Fibroblast of peridontal ligament (primary cell): ENCODE results near the gene TMEM151B.

Experiments
- DNase-seq: peaks from one replicate; pipeline ENCODE4 v3.0.0-alpha.2; 2010; ENCODE audit errors: extremely low read depth

The TMEM151B gene

DNA sequence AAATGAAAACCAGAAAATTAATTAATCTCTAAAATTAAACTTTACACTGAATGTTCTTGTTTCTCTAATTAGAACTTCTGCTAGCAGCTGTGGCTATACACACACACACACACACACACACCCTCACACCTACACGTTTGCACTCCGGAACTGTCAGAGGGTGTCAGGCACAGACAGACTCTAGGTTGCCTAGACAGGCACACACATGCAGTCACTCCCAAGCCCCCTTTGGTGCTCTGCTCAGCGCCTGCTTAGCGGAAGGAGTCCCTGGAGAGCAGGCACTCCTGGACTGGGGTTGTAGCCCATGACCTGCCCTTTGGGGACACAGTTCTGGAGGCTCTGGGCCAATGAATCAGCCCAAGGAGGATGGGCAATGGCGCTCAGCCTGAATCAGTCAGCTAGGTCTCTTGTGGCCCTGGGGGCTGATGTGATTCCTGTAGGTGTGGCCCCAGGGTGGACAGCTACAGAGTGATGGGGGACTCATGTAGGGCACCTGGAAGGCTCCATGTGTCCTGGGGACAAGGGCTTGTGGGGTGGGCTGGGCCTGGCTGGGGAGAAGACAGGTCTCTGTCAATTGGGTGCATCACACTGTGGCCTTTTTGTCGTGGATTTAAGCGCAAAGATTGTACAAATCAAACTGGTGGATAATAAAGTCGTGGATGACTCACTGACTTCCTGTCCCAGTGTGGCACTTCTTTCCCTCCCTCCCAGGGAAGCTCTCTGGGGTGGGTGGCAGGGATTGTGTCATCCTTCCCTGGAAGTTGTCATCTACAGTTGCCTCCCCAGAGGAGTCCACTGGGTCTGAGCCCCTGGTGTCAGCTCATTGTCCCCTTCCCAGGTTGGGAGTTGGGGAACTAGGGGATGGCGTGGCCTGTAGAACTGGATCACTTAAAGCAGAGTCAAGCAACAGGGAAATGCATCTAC is 8.8 kb downstream of the TMEM151B start:
- no peak for DNase-seq

DNA sequence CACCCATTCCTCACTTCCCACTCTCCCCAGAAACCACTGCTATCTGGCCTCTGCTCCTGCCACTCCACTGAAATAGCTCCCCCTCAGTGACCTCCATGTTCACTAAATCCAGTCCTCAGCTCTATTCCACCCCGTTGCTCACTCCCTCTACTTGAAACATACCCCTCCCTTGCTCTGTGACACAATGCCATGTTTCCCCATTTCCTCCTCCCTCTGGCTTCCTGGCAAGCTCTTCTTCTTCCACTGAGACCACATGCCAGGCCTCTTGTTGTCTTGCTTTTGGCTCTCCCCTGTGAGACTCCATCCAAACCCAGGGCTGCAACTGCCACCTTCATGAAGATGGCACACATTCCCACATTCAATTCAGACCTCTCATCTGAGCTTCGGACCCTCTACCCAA is 13.9 kb downstream of the TMEM151B start:
- no peak for DNase-seq

DNA sequence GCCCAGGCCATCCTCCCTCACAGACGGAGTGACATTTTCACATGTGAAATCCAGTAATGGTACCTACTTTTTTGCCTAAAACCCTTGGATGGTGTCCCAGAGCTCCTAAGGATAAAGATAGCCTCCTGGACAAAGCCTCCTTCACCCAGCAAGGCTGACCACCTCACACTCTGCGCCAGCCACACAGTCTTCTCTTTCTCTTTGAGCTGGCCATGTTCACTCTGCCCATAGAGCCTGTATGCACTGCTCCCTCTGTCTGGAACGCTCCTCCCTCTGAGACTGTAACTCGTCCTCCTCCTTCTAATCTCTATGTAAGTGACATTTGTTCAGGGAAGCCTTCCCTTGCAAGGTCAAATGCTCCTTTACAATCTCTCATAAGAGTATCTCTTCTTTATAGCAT is 14.6 kb downstream of the TMEM151B start:
- DNase-seq = no peak

DNA sequence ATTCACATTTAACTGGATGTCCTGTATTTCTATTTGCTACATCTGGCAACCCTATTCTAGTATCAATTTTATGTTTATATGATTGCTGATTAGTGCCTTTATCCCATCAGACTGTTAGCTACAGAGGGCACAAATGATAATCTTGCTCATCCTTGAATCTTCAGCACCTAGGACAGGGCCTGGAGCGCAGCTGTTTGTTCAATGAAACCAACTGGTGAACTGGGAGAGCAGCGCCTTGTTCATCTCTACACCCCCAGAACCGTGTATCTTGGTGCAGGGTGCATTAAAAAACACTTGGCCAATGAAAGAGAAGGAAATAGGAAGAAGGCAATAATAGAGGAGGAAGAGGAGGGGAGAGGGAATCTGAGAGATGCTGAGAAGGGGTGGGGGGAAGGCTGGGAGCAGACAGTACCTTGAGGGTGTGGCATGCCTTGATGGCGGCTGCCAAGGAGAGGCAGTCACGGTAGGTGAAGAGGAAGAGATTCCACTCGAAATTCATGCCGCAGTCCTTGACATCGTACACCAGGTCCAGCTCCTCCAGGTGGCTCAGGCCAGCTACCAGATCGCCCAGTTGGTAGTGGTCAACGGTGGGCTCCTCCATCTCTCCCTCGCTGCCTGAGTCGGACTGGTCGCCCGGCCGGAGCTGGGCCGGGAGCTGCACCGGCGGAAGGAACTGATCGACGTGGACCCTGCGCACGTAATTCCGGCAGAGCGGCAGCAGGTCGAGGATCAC is 15.5 kb downstream of the TMEM151B start:
- peak; percentile 24 for DNase-seq

DNA sequence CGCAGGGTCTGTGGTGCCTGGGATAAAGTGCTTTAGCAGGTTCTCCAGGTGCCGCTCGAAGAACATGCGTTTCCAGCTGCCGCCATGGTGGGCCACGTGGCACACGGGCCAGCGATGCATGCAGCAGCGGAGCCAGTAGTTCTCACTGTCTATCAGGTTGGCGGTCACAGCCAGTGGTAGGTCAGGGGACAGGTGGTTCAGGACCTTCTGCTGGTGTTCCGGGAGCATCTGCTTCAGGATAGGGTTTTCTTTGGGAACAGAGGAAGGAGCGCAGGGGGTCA is 16.0 kb downstream of the TMEM151B start:
- DNase-seq = no peak

DNA sequence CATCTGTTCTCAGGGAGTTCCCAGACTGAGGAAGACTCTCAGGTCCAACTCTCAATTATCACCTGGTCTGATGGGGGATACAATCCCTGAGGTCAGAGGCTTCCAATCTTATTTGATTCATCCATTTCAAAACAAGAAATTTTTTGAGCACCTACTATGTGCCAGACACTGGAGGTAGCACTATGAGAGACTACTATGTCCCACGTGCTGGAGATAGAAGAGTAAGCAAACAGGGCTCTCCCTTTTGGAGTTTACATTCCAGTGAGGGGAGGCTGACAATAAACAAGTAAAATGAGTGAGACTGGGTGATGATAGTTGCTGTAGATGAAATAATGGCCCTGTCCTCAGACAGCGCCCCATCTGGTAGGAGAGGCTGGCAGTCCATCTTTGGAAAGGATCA is 16.5 kb downstream of the TMEM151B start:
- no peak for DNase-seq

DNA sequence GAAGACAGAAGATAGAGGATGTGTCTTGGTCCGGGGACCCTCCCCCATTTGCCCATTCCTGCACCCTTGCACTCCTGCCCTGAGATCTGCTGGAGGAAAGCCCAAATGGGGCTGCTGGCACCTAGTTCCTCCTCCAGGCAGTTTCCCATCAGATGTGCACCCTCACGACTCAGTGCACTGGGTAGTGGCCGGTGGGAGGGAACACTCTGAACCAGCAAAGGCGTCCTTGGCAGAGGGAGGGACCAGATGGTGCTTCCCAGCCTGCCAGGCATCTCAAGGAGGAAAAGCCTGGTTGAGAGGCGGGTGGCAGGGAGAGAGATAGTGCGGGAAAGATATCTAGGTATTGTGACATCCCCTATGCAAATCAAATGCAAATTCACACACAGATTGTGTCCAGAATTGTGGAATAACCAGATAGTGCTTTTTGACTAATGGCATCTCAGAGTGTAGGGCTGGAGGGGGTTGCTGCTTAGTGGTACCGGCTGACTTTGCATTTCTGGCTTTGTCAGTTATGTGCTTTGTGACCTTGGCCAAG is 19.5 kb downstream of the TMEM151B start:
- DNase-seq = no peak

DNA sequence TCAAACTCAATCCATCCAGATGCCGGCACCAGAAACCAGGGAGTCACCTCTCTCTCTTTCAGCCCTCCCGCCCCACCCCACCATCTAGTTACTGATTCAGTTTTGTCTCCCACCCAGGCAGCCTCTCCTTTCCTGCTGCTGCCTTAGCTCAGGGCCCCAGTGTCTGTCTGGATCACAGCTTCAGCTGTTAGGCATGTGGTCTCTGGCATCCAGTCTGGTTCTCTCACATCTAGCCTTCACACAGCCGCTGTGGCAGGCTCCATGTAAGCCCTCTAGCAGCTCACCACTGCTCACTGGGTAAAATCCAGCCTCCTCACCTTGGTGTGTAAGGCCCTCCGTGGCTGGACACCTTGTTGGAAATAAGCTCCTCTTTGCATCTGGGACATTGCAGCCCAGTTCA is 21.6 kb downstream of the TMEM151B start:
- DNase-seq = no peak

DNA sequence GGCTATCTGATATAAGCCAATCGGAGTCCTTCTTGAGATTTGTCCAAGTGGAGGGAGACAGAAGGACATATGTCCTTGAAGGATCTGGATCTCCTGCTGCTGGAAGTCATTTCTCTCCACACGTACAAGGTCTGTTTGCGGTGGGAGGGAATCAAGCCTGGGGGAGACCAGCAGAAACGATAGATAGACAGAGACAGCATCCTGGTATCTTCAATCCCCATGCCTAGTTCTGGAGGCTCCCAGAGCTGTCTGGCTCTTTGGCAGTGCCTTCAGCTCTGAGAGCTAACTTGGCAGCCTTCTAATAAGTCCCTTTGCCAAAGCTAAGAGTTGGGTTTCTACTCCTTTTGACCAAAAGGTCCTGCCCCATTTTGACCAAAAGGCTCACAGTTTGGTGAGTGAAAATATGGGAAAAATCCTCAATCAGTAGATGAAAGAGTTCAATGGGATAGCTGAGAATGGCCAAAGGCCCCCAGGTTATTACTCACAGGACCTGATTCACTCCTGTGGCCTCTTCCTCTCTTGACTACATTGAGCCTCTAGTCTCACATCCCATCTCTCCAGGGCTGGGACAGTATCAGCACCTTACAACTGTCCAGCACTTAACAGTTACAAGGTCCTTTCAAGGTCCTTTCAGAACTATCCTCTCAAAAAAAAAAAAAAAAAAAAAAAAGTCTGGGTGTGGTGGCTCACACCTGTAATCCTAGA is 22.6 kb downstream of the TMEM151B start:
- no peak for DNase-seq

DNA sequence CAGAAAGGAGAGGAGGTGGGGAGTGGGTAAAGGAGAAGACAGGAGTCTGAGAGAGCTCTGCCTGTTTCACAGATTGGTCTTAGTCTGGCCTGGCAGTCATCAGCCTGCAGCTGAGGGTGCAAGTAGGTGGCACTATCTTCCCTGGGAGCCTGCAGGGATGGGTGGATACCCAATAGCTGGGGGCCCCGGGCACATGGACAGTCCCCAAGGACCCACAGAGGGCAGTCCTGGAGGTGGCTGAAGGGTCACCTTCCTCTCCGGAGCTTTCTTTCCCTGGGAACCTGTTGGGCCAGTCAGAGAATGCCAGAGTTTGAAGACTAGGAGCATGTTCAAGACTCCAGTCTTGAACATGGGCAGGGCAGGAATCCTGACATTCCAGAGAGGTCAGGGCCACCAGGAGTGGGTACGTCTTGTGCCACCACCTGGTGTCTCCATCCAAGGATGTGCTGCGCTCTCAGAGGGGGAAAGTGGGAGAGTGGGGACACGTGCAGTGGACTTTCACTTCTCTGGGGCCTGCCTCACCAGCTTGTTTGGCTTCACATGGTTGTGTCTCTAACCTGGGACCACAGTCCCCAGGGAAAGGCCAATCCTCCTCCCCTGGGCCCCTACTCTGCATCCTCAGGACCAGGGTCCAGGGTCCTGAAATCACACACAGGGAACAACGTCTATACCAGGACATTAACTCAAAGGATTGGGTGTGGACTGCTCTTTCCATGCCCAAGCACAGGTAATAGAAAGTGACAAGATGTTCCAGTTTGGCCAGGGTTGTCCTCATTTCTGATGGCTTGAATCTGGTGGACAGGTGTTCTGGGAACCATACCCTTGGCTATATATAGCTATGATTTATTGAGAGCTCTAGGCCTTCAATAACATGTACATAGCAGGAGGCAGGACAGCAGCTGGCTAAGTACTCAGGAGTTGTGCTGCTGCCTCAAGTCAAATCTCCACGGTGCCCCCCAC is 24.9 kb downstream of the TMEM151B start:
- no peak for DNase-seq

DNA sequence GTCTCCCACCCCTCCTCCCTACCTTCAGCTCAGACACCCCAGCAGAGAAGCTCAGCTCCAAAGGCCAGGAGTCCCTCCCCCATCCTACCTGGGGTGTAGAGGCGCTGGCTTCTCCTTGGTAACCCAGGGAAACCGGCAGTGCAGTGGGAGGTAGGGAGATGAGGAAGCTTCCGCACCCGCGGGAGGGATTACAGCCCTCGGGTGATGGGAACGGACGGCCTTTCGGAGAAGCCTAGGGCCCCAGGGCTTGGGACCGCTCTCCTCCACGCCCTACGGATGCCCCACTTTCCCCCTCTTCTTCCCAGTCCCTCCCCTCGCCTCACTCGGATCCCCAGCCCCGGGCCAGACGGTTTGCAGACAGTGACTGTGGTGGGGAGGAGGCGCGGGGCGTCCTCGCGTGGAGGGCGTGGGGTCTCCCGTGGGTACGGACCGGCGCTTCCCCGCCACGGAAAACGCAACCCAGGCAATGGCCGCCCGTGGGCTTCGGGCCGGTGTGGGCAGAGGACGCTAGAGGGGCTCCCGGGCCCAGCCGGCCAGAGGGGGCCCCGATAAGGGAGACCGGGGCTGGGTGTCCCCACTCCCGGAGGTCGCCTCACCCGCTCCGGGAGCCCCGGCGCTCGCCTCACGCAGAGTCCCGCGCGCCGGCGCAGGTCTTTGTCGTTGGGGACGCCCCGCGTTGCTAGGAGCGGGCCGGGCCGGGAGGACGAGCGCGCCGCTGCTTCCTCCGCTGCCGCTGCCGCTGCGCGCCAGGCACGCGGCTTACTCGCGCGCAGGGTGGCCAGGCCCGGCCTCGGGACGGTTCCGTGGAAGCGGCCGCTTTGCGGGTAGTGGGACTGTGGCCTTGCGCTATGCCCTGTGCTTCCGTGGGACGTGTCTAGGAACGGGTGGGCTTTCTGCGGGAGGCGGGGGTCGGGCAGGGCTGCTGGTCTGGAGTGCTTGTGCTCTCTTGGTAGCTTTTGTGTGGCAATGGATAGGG is 27.1 kb downstream of the TMEM151B start:
- DNase-seq = peak; percentile 3

DNA sequence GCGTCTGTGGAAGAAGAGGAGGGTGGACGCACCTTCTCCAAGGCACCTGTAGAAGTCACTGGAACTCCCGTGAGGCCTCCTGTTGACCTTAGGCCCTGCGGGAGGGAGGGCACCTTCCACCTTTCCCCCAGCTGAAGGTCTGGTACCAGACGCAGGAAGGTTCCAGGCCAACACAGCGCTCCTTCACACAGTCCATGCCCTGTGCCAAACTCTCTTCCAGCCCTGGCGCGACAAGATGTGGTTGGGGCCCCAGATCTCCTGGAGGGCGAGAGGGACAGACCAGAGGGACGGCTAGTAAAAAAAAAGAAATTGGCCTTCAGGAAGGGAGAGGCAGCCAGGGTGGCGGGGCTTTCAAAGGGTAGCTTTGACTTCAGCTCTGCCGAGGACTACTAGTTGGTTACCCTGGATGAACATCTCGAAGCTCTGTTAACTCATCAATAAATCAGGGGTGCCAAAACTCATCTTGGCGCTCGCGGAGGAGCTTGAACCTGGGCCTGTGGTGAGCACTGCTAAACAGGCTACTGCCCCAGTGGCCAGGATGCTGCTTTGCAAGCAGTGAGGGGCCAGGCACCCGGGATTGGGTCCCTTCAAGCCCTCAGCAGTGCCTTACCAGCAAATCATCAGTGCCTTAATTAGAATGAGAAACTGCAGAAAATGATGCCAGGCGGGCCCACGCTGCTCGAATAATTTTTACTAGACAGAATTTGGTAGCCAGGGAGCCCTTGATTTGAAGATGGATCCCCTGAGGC is 28.0 kb downstream of the TMEM151B start:
- DNase-seq = no peak

DNA sequence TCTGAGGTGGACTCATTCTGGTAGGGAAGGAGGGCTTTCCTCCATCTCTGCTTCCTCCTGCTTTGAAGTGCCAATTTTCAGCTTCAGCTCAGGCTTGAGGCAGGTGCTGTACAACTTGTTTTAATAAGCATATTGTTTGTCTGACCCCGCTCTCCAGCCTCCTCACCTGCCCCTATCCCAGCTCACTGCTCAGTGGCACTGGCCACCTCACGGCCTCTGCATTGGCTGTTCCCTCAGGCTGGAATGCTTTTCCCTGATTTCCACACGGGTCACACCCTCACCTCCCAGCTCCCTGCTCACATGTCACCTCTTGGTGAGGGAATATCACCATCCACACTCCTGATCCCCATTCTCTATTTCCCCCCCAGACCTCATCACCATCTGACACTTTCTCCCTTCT is 28.6 kb downstream of the TMEM151B start:
- DNase-seq = no peak

DNA sequence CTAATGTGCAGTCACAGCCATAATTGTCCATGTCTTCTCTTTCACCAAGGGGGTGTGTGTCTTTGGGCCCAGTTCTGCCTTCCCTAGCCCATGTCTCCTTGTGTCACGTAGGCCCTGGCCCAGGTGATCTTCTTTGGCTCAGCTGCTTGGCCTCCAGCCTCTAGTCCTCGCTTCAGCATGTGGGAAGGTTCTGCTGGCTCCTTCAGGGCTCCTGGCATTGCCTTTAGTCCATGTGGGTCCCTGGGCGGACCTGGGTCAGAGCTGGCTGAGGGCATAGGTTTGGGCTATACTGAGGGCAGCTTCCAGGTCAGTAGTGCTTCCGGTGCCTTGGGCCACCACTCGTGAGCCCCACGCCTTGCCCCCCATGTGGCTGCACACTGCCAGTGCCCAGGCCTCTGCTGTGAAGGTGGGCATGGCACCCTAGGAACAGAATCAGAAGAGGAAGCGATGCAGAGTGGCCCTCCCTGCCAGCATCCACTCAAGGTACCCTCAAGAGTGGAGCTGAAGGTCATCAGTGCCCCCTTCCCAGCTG is 30.1 kb downstream of the TMEM151B start:
- DNase-seq = no peak

DNA sequence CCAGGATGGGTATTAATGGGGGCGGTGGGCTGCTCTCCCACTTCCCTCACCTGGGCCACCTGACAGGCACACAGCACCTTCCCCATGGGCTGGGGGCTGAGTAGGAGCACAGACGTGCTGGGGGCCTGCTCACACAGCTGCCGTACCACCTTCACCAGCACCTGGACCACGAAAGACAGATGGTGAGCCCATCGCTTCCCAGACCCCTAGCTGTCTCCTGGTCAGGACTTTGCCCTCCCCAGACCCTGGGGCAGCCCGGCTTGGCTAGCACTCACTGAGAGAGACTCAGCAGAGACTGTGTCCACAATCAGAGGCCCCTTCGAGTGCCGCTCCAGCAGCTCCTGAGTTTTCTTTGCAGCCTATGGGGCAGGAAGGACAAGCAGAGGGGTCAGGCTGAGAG is 30.9 kb downstream of the TMEM151B start:
- DNase-seq = no peak

DNA sequence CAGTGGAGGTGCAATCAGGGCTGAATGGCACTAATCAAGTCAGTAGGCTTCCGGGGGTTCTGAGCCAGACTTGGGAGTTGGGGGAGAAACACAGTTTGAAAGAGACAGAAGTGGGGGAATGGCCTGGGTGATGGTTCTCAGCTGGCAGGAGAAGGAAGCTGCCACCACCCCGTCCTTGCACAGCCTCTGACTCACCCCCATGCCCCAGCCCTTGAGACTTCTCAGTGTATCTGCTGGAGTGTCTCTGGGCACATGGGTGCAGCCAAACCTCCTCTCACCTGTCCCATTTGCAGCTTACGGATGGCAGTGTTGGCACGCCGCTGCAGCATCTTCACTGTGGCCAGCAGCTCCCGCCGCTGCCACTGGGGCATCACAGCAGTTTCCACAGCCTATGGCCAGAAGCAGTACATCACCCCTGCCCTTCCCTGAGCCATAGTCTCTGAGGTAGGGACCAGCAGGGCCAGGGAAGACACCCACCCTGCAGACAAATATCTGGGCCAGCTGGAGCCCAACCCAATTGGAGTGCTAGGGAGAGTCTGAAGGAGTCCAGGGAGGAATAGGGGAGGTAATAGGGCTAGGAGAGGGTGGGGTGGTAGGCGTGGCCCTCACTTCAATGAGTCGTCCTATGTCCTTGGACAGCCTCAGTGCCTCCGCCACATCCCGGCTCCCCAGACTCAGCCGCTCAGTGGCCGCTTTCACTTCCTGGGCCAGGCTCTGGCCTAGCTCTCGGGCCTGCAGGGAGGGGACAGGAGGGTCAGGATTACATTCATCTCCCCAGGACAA is 31.7 kb downstream of the TMEM151B start:
- DNase-seq = no peak

DNA sequence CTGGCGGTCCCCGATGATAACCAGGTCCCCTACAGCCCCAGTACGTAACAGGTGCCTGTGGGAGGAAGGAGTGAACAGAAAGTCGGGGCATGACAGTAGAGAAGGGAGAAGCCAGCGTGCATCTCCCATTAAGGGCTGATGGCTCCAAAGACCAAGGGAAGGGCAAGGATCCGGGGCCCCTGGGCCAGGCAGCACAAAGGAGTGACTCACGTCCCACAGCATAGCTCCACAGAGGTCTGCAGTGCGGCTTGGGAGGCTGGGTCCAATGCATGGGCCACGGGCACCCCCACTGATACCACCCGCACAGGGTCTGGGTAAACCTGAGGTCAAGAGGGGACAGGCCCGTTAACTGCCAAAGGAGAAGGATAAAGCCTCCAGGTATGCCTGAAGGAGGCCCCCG is 32.6 kb downstream of the TMEM151B start:
- no peak for DNase-seq

DNA sequence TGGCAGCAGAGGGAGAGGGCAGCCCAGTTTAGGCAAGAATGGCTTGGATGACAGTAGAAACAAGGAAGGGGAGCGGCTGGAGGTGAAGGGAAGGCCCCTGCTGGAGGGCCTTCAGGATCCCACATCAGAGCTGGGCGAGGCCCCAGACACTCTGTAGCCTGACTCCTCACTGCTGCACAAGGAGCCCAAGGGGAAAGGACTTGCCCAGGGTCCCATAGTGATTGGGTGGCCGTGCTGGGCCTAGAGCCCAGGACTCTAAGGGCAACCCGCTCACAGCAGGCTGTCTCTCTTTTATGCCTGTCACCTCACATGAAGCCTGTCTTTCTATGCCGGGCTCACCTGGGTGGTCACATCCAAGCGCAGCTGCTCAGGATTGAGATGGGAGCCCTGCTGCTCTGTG is 33.6 kb downstream of the TMEM151B start:
- no peak for DNase-seq
